Measurements from ENCODE around the gene OR2T8. TPM values are rescaled to one million over a fixed set of nuclear protein-coding genes. Genes with fewer than 3 reads are reported as not detected.
"Not testable (repeated sequence)": the region's sequence is repeated elsewhere in the genome, so short reads cannot be mapped to it uniquely, and the experiment has no call there.

Gene OR2T8
- total RNA-seq, 2 donors from 2014 or later, result not detected

DNA sequence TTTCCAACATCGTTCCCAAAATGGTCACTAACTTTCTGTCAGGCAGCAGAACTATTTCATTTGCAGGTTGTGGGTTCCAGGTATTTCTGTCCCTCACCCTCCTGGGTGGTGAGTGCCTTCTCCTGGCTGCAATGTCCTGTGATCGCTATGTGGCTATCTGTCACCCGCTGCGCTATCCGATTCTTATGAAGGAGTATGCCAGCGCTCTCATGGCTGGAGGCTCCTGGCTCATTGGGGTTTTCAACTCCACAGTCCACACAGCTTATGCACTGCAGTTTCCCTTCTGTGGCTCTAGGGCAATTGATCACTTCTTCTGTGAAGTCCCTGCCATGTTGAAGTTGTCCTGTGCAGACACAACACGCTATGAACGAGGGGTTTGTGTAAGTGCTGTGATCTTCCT is 13.9 kb downstream of the OR2T8 start:
- Mint-ChIP-seq H3K27me3 (peaks cover 6% of the 10 kb centered on the region), H3K9me3 (no peaks in the 10 kb centered on the region), H3K36me3 (ENCODE audit: low read depth) (no peaks in the 10 kb centered on the region), H3K4me1 (no peaks in the 10 kb centered on the region), H3K27ac (no peak overlapping the region), H3K4me3 (no peak overlapping the region)
- no peak for ATAC-seq (replicated peaks)

GRCh38 chr1:247935781-247936180 is 15.7 kb downstream of the OR2T8 start:
- no peak for ATAC-seq (replicated peaks)
- Mint-ChIP-seq H3K4me1 (no peaks in the 10 kb centered on the region), H3K4me3 (peak overlapping the region; percentile 13), H3K27ac (no peak overlapping the region), H3K27me3 (peaks cover 6% of the 10 kb centered on the region), H3K9me3 (no peaks in the 10 kb centered on the region), H3K36me3 (ENCODE audit: low read depth) (no peaks in the 10 kb centered on the region)

DNA sequence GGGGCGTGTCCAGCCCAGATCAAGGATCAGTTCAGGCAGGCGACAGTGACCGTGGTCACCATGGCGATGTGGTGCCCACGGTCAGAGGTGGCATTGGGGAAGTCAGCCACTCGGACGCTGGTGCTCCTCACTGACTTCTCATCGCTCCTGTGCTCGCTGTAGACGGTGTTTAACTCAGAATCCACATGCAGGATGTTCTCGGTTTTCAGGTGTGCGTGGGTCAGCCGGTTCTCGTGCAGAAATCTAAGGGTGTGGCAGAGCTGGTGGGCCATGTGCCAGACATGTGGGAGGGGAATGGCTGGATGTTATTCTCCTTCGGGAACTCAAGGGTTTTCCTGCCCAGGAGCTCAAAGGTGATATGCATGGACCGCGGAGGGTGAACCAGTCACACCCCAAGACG is 16.4 kb downstream of the OR2T8 start:
- peaks cover 3% of the 10 kb centered on the region for H3K27me3 Mint-ChIP-seq
- no peaks in the 10 kb centered on the region for H3K36me3 Mint-ChIP-seq (ENCODE audit: low read depth)
- ATAC-seq (replicated peaks), result no peak

DNA sequence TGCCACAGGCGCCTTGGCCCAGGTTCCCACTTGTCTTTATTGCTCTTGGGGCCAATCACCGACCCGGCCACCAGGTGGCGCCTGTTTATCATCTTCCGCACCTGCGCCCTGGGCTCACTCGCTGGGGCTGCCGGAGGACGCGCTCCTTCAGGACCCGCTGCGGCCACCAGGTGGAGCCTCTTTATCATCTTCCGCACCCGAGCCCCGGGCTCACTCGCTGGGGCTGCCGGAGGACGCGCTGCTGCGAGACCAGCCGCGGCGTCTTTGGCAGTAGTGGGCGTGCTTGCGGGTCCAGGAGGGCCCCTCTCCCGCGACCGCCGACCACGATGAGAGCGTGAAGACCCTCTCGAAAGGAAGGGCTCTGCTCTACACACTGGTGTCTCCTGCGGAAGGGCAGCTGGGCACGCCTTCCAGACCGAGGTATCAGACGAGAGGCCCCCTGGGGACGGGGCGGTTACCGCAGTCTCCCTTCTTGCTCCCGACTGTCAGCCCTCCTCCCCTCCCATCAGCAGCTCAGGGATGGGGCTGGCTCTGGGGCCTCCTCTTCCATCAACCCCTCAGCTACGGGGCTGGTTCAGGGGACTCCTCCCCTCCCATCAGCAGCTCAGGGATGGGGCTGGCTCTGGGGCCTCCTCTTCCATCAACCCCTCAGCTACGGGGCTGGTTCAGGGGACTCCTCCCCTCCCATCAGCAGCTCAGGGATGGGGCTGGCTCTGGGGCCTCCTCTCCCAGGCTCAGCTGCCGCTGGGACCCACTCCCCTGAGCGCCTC is 17.1 kb downstream of the OR2T8 start:
- H3K9me3 Mint-ChIP-seq; H3K4me1 Mint-ChIP-seq; H3K27me3 Mint-ChIP-seq; H3K36me3 Mint-ChIP-seq (ENCODE audit: low read depth); H3K27ac Mint-ChIP-seq: not testable (repeated sequence)
- peak overlapping the region; percentile 69 for H3K4me3 Mint-ChIP-seq
- peak; percentile 99 for ATAC-seq (replicated peaks)

More for the DNA sequence above, 16.4 kb downstream of the OR2T8 start:
- Mint-ChIP-seq H3K9me3 (no peaks in the 10 kb centered on the region), H3K27ac (no peak overlapping the region), H3K4me1 (no peaks in the 10 kb centered on the region), H3K4me3 (peak overlapping the region; percentile 13)

- Mint-ChIP-seq H3K4me3 (no peak overlapping the region), H3K36me3 (ENCODE audit: low read depth) (no peaks in the 10 kb centered on the region), H3K4me1 (no peaks in the 10 kb centered on the region), H3K9me3 (peaks cover 3% of the 10 kb centered on the region), H3K27me3 (peaks cover 2% of the 10 kb centered on the region), H3K27ac (no peak overlapping the region)
- no peak for ATAC-seq (replicated peaks)
These were observed 22.6 kb downstream of the OR2T8 start for GRCh38 chr1:247942624-247943023.

GRCh38 chr1:247948558-247948957 is 28.5 kb downstream of the OR2T8 start, which contains the start of gene OR2L8:
Gene OR2L8 (plus strand): TSS chr1:247948858. CDS start chr1:247948858, 0 bp downstream.
- no peak for ATAC-seq (replicated peaks)
- peaks cover 3% of the 10 kb centered on the region for H3K9me3 Mint-ChIP-seq
- H3K27me3 Mint-ChIP-seq, result peaks cover 2% of the 10 kb centered on the region
- no peak within 1 kb of the TSS for H3K4me3 Mint-ChIP-seq
- no peaks in the 10 kb centered on the region for H3K4me1 Mint-ChIP-seq
- H3K36me3 Mint-ChIP-seq (ENCODE audit: low read depth), result no peaks in the 10 kb centered on the region
- H3K27ac Mint-ChIP-seq, result no peak within 1 kb of the TSS

DNA sequence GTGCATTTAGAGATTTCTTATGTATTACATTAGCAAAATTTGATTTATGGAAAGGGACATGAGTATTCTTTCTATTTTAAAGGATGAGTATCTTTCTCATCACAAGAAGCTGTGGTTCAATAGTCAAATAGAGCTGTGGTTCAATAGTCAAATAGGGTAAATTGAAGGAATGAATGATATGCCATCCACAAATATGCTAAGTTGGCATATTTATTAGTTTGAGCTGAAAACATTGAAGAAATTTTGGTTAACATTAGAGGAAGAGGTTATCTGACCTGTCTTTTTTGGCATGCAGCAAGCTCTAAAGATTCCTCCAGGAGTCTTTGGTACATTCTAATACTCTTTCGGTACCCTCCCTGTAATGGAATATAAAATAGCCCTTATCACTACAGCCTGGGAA is 33.4 kb downstream of the OR2T8 start:
- Mint-ChIP-seq H3K27me3 (no peaks in the 10 kb centered on the region), H3K36me3 (ENCODE audit: low read depth) (no peaks in the 10 kb centered on the region), H3K4me3 (no peak overlapping the region), H3K9me3 (peaks cover 5% of the 10 kb centered on the region), H3K4me1 (no peaks in the 10 kb centered on the region), H3K27ac (no peak overlapping the region)
- no peak for ATAC-seq (replicated peaks)

DNA sequence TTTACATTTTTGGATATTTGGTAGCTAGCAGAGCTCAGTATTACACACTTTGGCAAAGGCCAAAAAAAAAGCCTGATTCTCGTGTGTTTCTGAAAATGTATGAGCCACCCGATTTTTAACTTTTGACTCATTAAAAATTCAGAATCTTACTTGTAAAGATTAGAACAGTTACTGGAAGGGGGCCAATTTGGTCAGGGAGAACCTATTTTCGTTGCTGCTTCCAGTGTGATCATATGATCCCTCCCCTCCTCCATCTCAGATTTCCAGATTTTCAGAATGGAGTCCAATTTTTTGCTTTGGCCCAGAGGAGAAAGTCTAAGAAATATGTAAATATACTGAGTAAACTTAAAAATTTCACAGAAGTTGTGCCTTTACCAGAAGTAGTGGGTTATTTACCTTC is 41.7 kb downstream of the OR2T8 start:
- Mint-ChIP-seq H3K4me3 (no peak overlapping the region), H3K27me3 (no peaks in the 10 kb centered on the region), H3K36me3 (ENCODE audit: low read depth) (no peaks in the 10 kb centered on the region), H3K9me3 (peaks cover 16% of the 10 kb centered on the region), H3K27ac (no peak overlapping the region), H3K4me1 (no peaks in the 10 kb centered on the region)
- no peak for ATAC-seq (replicated peaks)

GRCh38 chr1:247962911-247963588 is 43.0 kb downstream of the OR2T8 start:
- no peaks in the 10 kb centered on the region for H3K36me3 Mint-ChIP-seq (ENCODE audit: low read depth)
- peaks cover 15% of the 10 kb centered on the region for H3K9me3 Mint-ChIP-seq
- ATAC-seq (replicated peaks), result no peak
- no peaks in the 10 kb centered on the region for H3K27me3 Mint-ChIP-seq
- H3K4me1 Mint-ChIP-seq, result no peaks in the 10 kb centered on the region
- H3K4me3 Mint-ChIP-seq, result no peak overlapping the region
- no peak overlapping the region for H3K27ac Mint-ChIP-seq

DNA sequence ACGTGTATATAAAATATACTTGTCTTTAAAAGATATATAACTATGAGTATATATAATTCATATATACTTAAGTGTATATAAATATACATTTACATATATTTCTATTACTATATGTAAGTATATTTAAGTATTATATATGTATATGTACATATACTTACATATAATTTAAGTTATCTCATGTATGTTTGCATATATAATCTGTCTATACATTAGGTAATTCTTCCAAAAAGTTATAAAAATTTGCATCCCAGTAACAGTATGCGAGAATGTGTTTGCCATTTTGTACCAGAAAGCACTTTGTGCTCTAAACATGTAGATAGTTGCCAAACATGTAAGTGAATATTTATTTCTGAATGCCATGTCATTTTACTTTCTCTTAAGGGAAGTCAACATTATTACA is 44.9 kb downstream of the OR2T8 start, which contains the start of gene OR2AK2:
Gene OR2AK2 (plus strand): TSS at position 301 of the 400 bp plus-strand sequence. CDS start 144 bp downstream, outside the sequence.
- Mint-ChIP-seq H3K36me3 (ENCODE audit: low read depth) (no peaks in the 10 kb centered on the region), H3K27ac (no peak within 1 kb of the TSS), H3K4me1 (no peaks in the 10 kb centered on the region), H3K4me3 (no peak within 1 kb of the TSS), H3K9me3 (peaks cover 9% of the 10 kb centered on the region), H3K27me3 (no peaks in the 10 kb centered on the region)
- no peak for ATAC-seq (replicated peaks)

GRCh38 chr1:247966532-247967204 is 46.6 kb downstream of the OR2T8 start:
- Mint-ChIP-seq H3K4me1 (no peaks in the 10 kb centered on the region), H3K9me3 (peaks cover 3% of the 10 kb centered on the region), H3K27me3 (no peaks in the 10 kb centered on the region), H3K4me3 (no peak overlapping the region), H3K27ac (no peak overlapping the region), H3K36me3 (ENCODE audit: low read depth) (no peaks in the 10 kb centered on the region)
- no peak for ATAC-seq (replicated peaks)

Other genes starting within 250 kb of the OR2T8 start
- gene OR13G1, start 240.5 kb upstream of the OR2T8 start, total RNA-seq, result not detected
- not detected for gene OR6F1, start 203.6 kb upstream of the OR2T8 start, total RNA-seq
- not detected for gene OR14K1, start 181.6 kb upstream of the OR2T8 start, total RNA-seq
- gene OR14A2, start 172.1 kb upstream of the OR2T8 start, total RNA-seq, result not detected
- not detected for gene OR1C1, start 159.7 kb upstream of the OR2T8 start, total RNA-seq
- gene OR14A16, start 96.1 kb upstream of the OR2T8 start, total RNA-seq, result not detected
- gene OR11L1, start 78.4 kb upstream of the OR2T8 start, total RNA-seq, result not detected
- gene TRIM58, start 63.1 kb upstream of the OR2T8 start, total RNA-seq, result under 1 TPM; 0.13 to 0.19 TPM
- gene OR2W3, start 24.7 kb upstream of the OR2T8 start, total RNA-seq, result not detected
- not detected for gene OR2AJ1, start 4.6 kb downstream of the OR2T8 start, total RNA-seq
- not detected for gene OR2L8, start 28.6 kb downstream of the OR2T8 start, total RNA-seq
- under 1 TPM in 1 of 2 donors, not detected in 1; 0.26 TPM for gene OR2AK2, start 45.0 kb downstream of the OR2T8 start, total RNA-seq
- under 1 TPM in 1 of 2 donors, not detected in 1; 0.09 TPM for gene OR2L5, start 93.4 kb downstream of the OR2T8 start, total RNA-seq
- under 1 TPM; 0.11 TPM for gene OR2L2, start 109.8 kb downstream of the OR2T8 start, total RNA-seq
- gene OR2L3, start 126.6 kb downstream of the OR2T8 start, total RNA-seq, result not detected
- gene OR2L13, start 174.9 kb downstream of the OR2T8 start, total RNA-seq, result not detected
- not detected for gene OR2M5, start 224.9 kb downstream of the OR2T8 start, total RNA-seq

Data from activated T-helper 17 cell treated with anti-CD3 and anti-CD28 coated beads, Interleukin-2, amount 50 U/mL, for 72 hours (primary cell).